Measurements from ENCODE around the gene CNIH3. TPM values are rescaled to one million over a fixed set of nuclear protein-coding genes. Genes with fewer than 3 reads are reported as not detected.

CNIH3 gene
- total and polyA plus RNA-seq, 8 donors = 0.45 to 18.7 (median 3.1) TPM; not detected in 1

DNA sequence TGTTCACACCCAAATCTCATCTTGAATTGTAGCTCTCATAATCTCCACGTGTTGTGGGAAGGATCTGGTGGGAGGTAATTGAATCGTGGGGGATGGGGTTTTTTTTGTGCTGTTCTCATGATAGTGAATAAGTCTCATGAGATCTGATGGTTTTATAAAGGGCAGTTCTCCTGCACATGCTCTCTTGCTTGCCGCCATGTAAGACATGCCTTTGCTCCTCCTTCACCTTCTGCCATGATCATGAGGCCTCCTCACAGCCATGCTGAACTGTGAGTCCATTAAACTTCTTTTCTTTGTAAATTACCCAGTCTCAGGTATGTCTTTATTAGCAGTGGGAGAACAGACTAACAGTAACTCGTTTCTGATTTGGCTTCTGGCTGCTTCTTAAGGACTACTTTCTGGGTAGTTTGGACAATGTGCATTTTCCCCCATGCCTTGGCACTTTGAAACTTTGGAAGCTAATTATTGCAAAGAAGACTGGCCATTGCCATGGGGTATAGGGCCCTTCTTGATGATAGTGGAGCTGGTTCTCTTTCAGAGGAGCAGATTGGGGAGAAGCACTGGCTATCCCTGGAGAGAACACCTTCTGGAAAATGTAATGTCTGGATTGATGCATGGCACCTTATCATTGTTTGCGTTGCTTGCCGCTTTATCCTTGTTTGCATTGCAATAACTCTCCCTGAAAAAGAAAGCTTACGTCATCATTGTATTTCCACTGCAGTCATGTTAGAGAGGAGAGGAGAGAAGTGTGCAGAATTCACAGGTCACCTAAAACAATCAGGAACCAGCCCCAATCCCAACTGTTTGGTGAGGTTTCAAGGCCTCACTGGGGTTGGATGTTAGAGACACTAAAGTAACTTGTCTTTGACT lies 5.9 kb downstream of the CNIH3 start:
- DNase-seq = peak in 1 of 2 donors; percentile 63
- H3K27ac ChIP-seq = peak overlapping the region; percentile 9 to 68 (median 57)
- no peaks in the 10 kb centered on the region for H3K36me3 ChIP-seq
- intact Hi-C loops (cut with DNase I; ENCODE audit: low total_unique reads) = no loop called here
- H3K27me3 ChIP-seq = peaks cover 5 to 24% (median 15%) of the 10 kb centered on the region in 3 donors
- 55 to 71% (median 62%) methylated on average over 7 of the region's 7 CpGs for WGBS, 5 donors
- no peaks in the 10 kb centered on the region for H3K9me3 ChIP-seq
- peaks cover 13 to 33% (median 18%) of the 10 kb centered on the region in 4 donors for H3K4me1 ChIP-seq
- TF ChIP-seq POLR2AphosphoS5 (IDR thresholded peaks at IDR 0.05) (peak in 1 of 3 donors; percentile 25), EP300 (IDR thresholded peaks at IDR 0.05) (no peak), POLR2A (IDR thresholded peaks at IDR 0.05) (no peak)
- TF ChIP-seq, protein P1, sequence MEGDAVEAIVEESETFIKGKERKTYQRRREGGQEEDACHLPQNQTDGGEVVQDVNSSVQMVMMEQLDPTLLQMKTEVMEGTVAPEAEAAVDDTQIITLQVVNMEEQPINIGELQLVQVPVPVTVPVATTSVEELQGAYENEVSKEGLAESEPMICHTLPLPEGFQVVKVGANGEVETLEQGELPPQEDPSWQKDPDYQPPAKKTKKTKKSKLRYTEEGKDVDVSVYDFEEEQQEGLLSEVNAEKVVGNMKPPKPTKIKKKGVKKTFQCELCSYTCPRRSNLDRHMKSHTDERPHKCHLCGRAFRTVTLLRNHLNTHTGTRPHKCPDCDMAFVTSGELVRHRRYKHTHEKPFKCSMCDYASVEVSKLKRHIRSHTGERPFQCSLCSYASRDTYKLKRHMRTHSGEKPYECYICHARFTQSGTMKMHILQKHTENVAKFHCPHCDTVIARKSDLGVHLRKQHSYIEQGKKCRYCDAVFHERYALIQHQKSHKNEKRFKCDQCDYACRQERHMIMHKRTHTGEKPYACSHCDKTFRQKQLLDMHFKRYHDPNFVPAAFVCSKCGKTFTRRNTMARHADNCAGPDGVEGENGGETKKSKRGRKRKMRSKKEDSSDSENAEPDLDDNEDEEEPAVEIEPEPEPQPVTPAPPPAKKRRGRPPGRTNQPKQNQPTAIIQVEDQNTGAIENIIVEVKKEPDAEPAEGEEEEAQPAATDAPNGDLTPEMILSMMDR (IDR thresholded peaks at IDR 0.05) = no peak
- H3K4me3 ChIP-seq = no peak overlapping the region

DNA sequence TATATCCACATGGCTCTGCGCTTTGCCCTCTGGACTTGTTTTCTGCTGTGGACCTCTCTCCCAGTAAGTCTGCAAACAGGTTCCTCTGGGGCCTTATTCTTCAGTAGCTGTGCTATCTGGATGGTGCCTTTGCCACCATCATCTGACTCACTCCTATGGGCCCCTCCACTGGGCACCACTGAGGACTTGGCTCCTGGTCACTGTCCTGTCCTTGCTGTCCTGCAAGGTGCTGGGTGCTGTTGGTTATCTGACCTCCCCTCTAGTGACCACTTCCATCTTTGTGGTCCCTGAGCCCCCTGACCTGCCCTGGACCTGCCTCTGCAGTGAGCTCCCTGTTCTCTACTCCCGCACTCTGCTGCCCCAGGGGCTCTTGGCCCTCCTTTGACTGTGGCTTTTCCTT lies 6.7 kb downstream of the CNIH3 start:
- H3K4me1 ChIP-seq = peaks cover 9 to 27% (median 11%) of the 10 kb centered on the region in 4 donors
- no peak for TF ChIP-seq POLR2AphosphoS5 (IDR thresholded peaks at IDR 0.05)
- 73 to 88% (median 81%) methylated on average over 2 of the region's 2 CpGs for WGBS, 5 donors
- H3K9me3 ChIP-seq = no peaks in the 10 kb centered on the region
- H3K4me3 ChIP-seq = no peak overlapping the region
- H3K27me3 ChIP-seq = peaks cover 0 to 16% (median 7%) of the 10 kb centered on the region in 3 donors
- H3K27ac ChIP-seq = peak overlapping the region; percentile 9 to 68 (median 57)
- no peak for DNase-seq
- intact Hi-C loops (cut with DNase I; ENCODE audit: low total_unique reads) = no loop called here
- no peaks in the 10 kb centered on the region for H3K36me3 ChIP-seq

GRCh38 chr1:224623310-224623714 lies 7.2 kb downstream of the CNIH3 start:
- peaks cover 0 to 11% (median 2%) of the 10 kb centered on the region in 3 donors for H3K27me3 ChIP-seq
- 69 to 87% (median 78%) methylated on average over 5 of the region's 5 CpGs for WGBS, 5 donors
- H3K4me1 ChIP-seq = peaks cover 8 to 22% (median 10%) of the 10 kb centered on the region in 4 donors
- no peaks in the 10 kb centered on the region for H3K9me3 ChIP-seq
- intact Hi-C loops (cut with DNase I; ENCODE audit: low total_unique reads) = no loop called here
- H3K4me3 ChIP-seq = no peak overlapping the region
- TF ChIP-seq POLR2A (IDR thresholded peaks at IDR 0.05) (no peak), POLR2AphosphoS5 (IDR thresholded peaks at IDR 0.05) (no peak), EP300 (IDR thresholded peaks at IDR 0.05) (no peak)
- TF ChIP-seq, protein P1 (IDR thresholded peaks at IDR 0.05) = no peak
- peak overlapping the region in 4 of 5 donors; percentile 9 to 68 (median 58) for H3K27ac ChIP-seq
- DNase-seq = no peak
- H3K36me3 ChIP-seq = no peaks in the 10 kb centered on the region

DNA sequence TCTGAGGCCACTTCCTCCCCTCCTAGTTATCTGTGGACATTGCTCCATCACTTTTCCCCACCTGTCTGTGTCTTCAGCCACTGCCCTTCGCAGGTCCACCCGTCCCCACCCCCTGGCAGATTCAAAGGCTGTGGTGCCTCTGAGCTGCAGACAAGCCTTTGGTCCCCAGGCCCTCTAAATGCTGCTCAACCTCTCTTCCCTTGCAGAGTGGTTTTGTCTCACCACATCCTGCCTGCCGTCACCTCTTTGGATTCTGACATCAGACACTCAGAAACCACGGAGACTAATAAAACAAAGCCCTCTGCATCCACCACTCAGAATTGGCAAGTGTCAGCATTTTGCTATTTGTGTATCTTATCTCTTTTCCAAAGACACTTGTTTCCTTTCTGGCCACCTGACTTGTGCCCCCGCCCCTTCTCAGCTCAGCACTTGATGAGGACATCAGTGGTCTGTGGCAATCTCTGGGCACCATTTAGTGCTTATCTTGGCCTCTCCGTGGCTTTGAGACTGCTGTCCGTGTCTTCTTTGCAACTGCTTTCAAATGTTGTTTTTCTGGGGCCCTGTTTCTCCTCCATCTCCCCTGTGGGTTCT lies 7.7 kb downstream of the CNIH3 start:
- TF ChIP-seq POLR2AphosphoS5 (IDR thresholded peaks at IDR 0.05) = no peak
- TF ChIP-seq POLR2A (IDR thresholded peaks at IDR 0.05) = no peak
- TF ChIP-seq, protein P1 (IDR thresholded peaks at IDR 0.05) = no peak
- no peak for TF ChIP-seq EP300 (IDR thresholded peaks at IDR 0.05)
- Histone ChIP-seq H3K9me3 (no peaks in the 10 kb centered on the region), H3K4me1 (peaks cover 8 to 19% (median 10%) of the 10 kb centered on the region in 4 donors), H3K27ac (peak overlapping the region; percentile 11 to 46 (median 23)), H3K4me3 (no peak overlapping the region), H3K27me3 (peaks cover 0 to 6% (median 0%) of the 10 kb centered on the region in 3 donors), H3K36me3 (no peaks in the 10 kb centered on the region)
- intact Hi-C loops (cut with DNase I; ENCODE audit: low total_unique reads) = no loop called here
- peak; percentile 39 to 75 for DNase-seq
- WGBS, 5 donors = 45 to 50% (median 47%) methylated on average over 7 of the region's 7 CpGs
